OCI-LY1 (cell line): ENCODE results near the gene TAB2.

Experiments used
- H2AFZ ChIP-seq: fragments of 200-600 bp; sonication (generic), shearing (Covaris generic); 2 replicates; pipeline ENCODE4 v1.6.0; 2014; ENCODE audit warnings: antibody characterized with exemption, mild to moderate bottlenecking, low read length
- H3F3A ChIP-seq: fragments of 200-600 bp; sonication (generic), shearing (Covaris generic); 2 replicates; pipeline ENCODE4 v1.6.0; 2014; ENCODE audit warnings: mild to moderate bottlenecking, antibody characterized with exemption, low read length, moderate library complexity; ENCODE audit not compliant: insufficient read depth
- H3K27ac ChIP-seq: fragments of 200-600 bp; sonication (generic); 2 replicates; pipeline ENCODE4 v1.5.1; 2014; ENCODE audit warnings: low read length, mixed run types, mild to moderate bottlenecking, low read depth; ENCODE audit not compliant: poor library complexity, severe bottlenecking
- H3K27me3 ChIP-seq: fragments of 200-600 bp; sonication (generic); 2 replicates; pipeline ENCODE4 v1.6.0; 2014; ENCODE audit warnings: antibody characterized with exemption, mild to moderate bottlenecking, low read length, moderate library complexity; ENCODE audit not compliant: insufficient read depth
- H3K36me3 ChIP-seq: fragments of 200-600 bp; sonication (generic); 2 replicates; pipeline ENCODE4 v1.6.1; 2014; ENCODE audit warnings: mild to moderate bottlenecking, antibody characterized with exemption, low read length, moderate library complexity, mixed read lengths; ENCODE audit not compliant: insufficient read depth
- H3K4me1 ChIP-seq: fragments of 200-600 bp; sonication (generic); 2 replicates; pipeline ENCODE4 v1.5.1; 2014; ENCODE audit warnings: mild to moderate bottlenecking, low read length, moderate library complexity; ENCODE audit not compliant: insufficient read depth, severe bottlenecking
- H3K4me2 ChIP-seq: fragments of 200-600 bp; sonication (generic), shearing (Covaris generic); 2 replicates; pipeline ENCODE4 v1.6.1; 2014; ENCODE audit warnings: low read length
- H3K4me3 ChIP-seq: fragments of 200-600 bp; sonication (generic); 2 replicates; pipeline ENCODE4 v1.5.1; 2014; ENCODE audit warnings: low read length, low read depth, mild to moderate bottlenecking, mixed read lengths; ENCODE audit not compliant: poor library complexity, severe bottlenecking
- H3K79me2 ChIP-seq: fragments of 200-600 bp; shearing (Covaris generic); 2 replicates; pipeline ENCODE4 v1.6.1; 2016; ENCODE audit warnings: mixed run types, low read length, mixed read lengths; ENCODE audit not compliant: insufficient read depth
- H3K9ac ChIP-seq: fragments of 200-600 bp; sonication (generic), shearing (Covaris generic); 2 replicates; pipeline ENCODE4 v1.6.1; 2014; ENCODE audit warnings: mild to moderate bottlenecking, low read length, mixed read lengths
- H3K9me2 ChIP-seq: fragments of 200-600 bp; sonication (generic), shearing (Covaris generic); 2 replicates; pipeline ENCODE4 v1.6.1; 2014; ENCODE audit warnings: low read depth, mild to moderate bottlenecking, low read length, mixed read lengths
- H3K9me3 ChIP-seq: fragments of 200-600 bp; shearing (Covaris generic); 2 replicates; pipeline ENCODE4 v1.6.1; 2014; ENCODE audit warnings: low read length, mixed read lengths
- H4K20me1 ChIP-seq: fragments of 200-600 bp; sonication (generic), shearing (Covaris generic); 2 replicates; pipeline ENCODE4 v1.6.0; 2016; ENCODE audit warnings: mild to moderate bottlenecking, low read length; ENCODE audit not compliant: insufficient read depth
- EZH2 ChIP-seq: fragments of 200-600 bp; sonication (generic), shearing (Covaris generic); IDR thresholded peaks from 2 replicates; pipeline ENCODE4 v1.8.0; 2017; ENCODE audit warnings: borderline replicate concordance, mixed run types, mild to moderate bottlenecking, antibody characterized with exemption, low read length, moderate library complexity, mixed read lengths
- TF ChIP-seq, protein P1 (sequence below): fragments of 200-600 bp; sonication (generic), shearing (Covaris generic); IDR thresholded peaks from 2 replicates; pipeline ENCODE4 v1.5.1; 2017; ENCODE audit warnings: mild to moderate bottlenecking, antibody characterized with exemption, low read length, moderate library complexity, mixed read lengths

The TAB2 gene

DNA sequence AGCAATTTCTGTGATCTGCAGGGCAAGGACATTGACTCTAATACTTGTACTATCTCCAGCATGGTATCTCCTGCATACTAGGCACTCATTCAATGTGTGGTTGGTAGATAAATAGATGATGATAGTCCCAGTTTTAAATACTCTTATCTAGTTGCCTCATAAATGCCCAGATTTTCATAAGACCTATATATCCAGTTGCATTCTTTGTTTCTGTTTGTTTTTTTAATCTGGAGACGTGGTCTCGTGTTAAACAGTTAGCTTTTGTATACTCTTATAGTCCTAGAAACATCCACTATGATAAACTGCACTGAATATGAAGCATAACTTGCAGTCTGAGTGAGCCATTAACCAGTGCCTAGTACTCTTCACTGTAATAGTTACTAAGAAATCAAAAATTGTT, 47.0 kb downstream of the TAB2 start:
- H2AFZ ChIP-seq, result no peak overlapping the region
- no peaks in the 10 kb centered on the region for H3K9me3 ChIP-seq
- no peak overlapping the region for H3K4me2 ChIP-seq
- H3K36me3 ChIP-seq, result peaks cover 10% of the 10 kb centered on the region
- no peaks in the 10 kb centered on the region for H4K20me1 ChIP-seq
- H3K9ac ChIP-seq, result no peak overlapping the region
- H3K4me3 ChIP-seq, result no peak overlapping the region
- H3K27ac ChIP-seq, result no peak overlapping the region
- H3K4me1 ChIP-seq, result peaks cover 5% of the 10 kb centered on the region
- peaks cover 81% of the 10 kb centered on the region for H3K79me2 ChIP-seq
- H3K27me3 ChIP-seq, result no peaks in the 10 kb centered on the region
- no peaks in the 10 kb centered on the region; the same call in 1 of the 2 replicates for H3K9me2 ChIP-seq
- TF ChIP-seq, protein P1, sequence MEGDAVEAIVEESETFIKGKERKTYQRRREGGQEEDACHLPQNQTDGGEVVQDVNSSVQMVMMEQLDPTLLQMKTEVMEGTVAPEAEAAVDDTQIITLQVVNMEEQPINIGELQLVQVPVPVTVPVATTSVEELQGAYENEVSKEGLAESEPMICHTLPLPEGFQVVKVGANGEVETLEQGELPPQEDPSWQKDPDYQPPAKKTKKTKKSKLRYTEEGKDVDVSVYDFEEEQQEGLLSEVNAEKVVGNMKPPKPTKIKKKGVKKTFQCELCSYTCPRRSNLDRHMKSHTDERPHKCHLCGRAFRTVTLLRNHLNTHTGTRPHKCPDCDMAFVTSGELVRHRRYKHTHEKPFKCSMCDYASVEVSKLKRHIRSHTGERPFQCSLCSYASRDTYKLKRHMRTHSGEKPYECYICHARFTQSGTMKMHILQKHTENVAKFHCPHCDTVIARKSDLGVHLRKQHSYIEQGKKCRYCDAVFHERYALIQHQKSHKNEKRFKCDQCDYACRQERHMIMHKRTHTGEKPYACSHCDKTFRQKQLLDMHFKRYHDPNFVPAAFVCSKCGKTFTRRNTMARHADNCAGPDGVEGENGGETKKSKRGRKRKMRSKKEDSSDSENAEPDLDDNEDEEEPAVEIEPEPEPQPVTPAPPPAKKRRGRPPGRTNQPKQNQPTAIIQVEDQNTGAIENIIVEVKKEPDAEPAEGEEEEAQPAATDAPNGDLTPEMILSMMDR, result no peak
- no peak for TF ChIP-seq EZH2
- H3F3A ChIP-seq, result no peaks in the 10 kb centered on the region

DNA sequence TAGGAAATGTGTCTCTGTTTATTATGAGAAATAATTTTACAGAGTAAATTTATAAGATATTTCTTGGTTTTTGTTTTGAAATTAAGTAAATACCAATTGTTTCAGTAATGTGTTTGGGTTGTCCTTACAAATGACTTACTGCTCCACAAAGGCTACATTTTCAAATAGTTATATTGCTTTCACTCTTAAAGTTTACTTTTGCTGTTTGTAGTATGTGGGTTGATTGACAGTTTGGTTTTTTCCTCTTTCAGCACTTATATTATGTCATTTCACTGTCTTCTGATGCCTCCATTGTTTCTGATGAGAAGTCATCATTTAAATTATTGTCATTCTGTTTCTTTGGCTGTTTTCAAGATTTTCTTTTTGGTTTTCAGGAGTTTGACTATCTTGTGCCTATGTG, 47.7 kb downstream of the TAB2 start:
- H3K4me1 ChIP-seq, result peaks cover 5% of the 10 kb centered on the region
- no peaks in the 10 kb centered on the region for H4K20me1 ChIP-seq
- no peak overlapping the region for H3K4me2 ChIP-seq
- H3K9ac ChIP-seq, result no peak overlapping the region
- H2AFZ ChIP-seq, result no peak overlapping the region
- no peaks in the 10 kb centered on the region; the same call in 1 of the 2 replicates for H3K9me2 ChIP-seq
- TF ChIP-seq EZH2, result no peak
- TF ChIP-seq, protein P1, result no peak
- no peaks in the 10 kb centered on the region for H3F3A ChIP-seq
- H3K79me2 ChIP-seq, result peaks cover 78% of the 10 kb centered on the region
- H3K4me3 ChIP-seq, result no peak overlapping the region
- H3K9me3 ChIP-seq, result no peaks in the 10 kb centered on the region
- no peaks in the 10 kb centered on the region for H3K27me3 ChIP-seq
- no peak overlapping the region for H3K27ac ChIP-seq
- H3K36me3 ChIP-seq, result peaks cover 7% of the 10 kb centered on the region

DNA sequence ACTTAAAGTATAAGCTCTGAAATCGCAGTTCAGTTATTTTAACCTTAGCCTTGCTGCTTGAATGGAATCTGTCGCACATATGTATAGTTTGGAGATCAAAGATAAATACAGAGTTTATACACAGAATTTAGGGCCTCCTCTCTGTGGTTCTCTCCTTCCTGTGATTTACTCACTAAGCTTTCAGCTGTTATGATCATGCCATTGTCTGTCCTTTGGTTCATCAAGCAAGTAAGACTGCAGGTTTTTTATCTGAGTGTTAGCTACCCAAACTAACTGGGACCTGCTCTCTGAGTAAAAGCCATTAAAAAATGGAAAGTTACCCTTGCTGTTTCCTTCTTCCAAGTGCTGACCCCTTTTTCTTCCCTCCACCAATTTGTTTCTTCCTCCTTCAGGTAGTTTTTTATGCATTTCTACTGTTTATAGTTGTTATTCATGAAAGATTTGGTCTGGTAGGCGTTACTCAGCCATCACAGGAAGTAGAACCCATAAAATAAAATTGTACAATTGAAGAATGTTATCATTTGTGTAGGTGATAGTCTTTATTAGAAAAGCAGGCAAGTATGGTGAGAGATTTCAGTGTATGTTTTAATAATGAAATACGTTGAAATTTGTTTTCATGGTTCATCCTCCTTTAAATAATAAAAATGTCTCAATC, 48.9 kb downstream of the TAB2 start:
- H2AFZ ChIP-seq, result no peak overlapping the region
- H4K20me1 ChIP-seq, result no peaks in the 10 kb centered on the region
- peaks cover 5% of the 10 kb centered on the region for H3K4me1 ChIP-seq
- H3K27me3 ChIP-seq, result no peaks in the 10 kb centered on the region
- TF ChIP-seq, protein P1, result no peak
- no peak for TF ChIP-seq EZH2
- no peaks in the 10 kb centered on the region for H3K9me3 ChIP-seq
- no peaks in the 10 kb centered on the region for H3F3A ChIP-seq
- H3K9me2 ChIP-seq, result no peaks in the 10 kb centered on the region; the same call in 1 of the 2 replicates
- H3K4me2 ChIP-seq, result no peak overlapping the region
- peaks cover 7% of the 10 kb centered on the region; the same call in 1 of the 2 replicates for H3K36me3 ChIP-seq
- H3K9ac ChIP-seq, result no peak overlapping the region
- no peak overlapping the region for H3K4me3 ChIP-seq
- H3K79me2 ChIP-seq, result peaks cover 74% of the 10 kb centered on the region
- H3K27ac ChIP-seq, result no peak overlapping the region
